Globus pallidus (tissue), 1 donor: ENCODE results near the gene TERC.

ENCODE experiments used
- DNase-seq: peaks from one replicate; pipeline ENCODE4 v3.0.0-alpha.2; 2015; ENCODE audit warnings: low spot score

TERC gene

DNA sequence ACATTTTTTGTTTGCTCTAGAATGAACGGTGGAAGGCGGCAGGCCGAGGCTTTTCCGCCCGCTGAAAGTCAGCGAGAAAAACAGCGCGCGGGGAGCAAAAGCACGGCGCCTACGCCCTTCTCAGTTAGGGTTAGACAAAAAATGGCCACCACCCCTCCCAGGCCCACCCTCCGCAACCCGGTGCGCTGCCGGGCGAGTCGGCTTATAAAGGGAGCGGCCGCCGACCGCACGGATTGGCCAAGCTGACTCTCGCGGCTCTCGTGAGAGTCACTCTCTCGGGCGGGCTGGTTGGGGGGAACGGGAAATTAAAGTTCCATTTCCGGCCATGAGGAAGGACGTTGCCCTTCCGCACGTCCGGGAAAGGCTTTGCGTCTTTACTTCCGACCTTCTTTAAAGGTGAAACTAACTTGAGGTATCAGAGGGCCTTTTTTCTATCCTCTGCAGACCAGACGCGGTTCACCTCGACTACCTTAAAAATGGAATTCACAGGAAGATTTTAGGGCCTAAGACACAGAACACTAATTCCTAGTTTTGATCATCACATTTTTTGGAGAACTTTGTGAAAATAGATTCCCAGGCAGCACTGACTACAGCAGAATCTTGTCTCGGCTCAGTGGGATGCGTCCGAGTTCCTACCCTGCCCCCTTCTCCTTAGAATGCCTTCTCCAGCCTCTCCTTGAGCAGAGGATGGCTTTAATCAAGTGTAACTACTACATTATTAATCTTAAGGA is at the start of gene TERC:
TSS of gene TERC (minus strand) at position 179 of the 731 bp plus-strand sequence.
- DNase-seq = peak; percentile 84

DNA sequence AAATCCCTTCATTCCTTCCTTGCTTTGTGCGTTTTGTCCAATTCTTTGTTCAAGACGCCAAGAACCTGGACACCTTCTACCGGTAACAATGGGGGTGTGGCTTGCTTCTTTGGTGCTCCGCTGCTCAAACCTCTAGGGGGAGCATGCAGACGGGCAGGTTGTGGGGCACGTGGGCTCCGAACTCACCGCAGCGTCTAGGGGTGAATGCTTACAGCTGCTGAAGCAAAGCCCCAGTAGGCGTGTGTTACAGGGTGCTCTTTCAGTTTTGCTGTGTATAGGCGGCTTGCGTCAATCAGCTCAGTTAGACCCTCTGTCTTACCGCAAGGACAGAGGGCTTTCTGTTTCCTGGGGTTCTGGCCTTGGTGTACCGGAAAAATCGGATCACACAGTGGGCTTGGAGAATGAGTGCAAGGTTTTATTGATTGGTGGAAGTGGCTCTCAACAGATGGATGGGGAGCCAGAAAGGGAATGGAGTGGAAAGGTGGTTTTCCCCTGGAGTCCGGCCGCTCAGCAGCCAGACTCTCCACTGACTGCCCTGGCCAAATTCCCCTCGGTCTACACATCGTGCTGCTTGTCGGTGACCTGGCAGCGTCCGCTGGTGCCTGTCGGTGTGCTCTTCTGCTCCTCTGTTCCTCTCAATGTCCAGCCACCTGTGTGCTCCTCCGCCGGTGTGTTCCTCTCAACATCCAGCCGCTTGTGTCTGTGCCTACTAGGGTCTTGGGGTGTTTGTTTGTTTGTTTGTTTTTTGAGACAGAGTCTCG is 49.1 kb upstream of the TERC start:
- DNase-seq = no peak

DNA sequence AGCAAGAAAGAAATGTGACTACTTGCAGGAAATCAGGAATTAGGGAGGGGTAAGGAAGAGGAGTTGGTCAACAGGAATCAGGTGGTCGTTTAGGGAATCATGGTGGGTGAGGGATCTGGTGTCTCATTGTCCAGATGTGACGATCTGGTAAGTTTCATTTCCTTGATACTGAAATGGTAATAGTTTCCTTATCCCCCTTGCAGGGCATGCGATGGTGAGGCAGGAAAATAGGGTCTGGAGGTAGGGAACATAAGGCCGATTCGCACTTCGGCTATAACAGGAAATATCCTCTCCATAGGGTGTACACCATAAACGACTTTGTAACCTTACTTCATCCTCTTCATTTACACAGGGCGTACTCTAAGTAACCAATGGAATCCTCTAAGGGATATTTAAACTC is 48.4 kb upstream of the TERC start:
- DNase-seq = no peak

DNA sequence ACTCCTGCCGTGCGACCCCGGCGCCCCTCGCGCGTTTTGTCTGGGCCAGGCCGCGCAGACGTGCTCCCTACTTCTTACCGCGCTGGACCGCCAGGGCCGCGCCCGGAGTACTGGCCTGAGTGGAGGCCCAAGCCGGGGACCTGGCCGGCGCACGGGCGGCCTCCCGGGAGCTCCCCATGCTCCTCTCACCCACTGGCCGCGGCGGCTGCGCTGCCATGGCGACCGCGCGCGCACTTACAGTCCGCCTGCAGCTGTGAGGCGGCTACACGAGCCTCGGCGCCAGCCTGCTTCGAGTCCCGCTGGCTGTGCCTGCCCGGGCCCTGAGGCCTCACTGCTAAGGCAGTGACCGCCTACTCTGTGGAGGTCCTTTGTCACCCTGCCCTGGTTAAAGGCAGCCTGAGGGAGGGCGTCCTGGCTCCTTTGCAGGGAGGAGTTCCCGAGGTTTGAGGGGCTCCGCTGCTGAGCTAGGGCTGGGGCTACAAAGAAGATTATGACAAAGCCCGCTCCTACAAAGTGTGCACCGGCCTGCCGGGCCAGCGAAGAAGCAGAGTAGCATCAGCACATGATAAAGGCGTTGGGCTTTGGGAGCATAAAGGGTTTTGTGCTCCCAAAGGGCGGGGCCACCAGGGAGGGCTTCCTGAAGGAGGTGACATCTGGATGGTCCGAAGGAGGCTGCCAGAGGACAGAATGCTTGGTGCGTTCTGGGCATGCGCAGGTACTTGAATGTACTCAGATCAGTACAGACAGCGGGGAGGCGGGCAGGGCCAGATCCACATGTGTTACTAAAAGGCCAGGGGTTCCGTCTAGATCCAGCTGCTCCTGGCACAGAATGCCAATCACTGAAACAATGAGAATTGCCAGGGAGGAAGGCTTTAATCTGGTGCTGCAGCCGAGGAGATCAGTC is 47.7 kb upstream of the TERC start, which contains the start of the genes LRRC34 and LRRIQ4:
TSS of gene LRRC34 (minus strand) at position 573 of the 904 bp plus-strand sequence. CDS start at position 217, 356 bp downstream.
TSS of gene LRRIQ4 (plus strand) at position 539 of the 904 bp plus-strand sequence. CDS start 9,052 bp downstream, outside the sequence.
- DNase-seq = peak; percentile 65

DNA sequence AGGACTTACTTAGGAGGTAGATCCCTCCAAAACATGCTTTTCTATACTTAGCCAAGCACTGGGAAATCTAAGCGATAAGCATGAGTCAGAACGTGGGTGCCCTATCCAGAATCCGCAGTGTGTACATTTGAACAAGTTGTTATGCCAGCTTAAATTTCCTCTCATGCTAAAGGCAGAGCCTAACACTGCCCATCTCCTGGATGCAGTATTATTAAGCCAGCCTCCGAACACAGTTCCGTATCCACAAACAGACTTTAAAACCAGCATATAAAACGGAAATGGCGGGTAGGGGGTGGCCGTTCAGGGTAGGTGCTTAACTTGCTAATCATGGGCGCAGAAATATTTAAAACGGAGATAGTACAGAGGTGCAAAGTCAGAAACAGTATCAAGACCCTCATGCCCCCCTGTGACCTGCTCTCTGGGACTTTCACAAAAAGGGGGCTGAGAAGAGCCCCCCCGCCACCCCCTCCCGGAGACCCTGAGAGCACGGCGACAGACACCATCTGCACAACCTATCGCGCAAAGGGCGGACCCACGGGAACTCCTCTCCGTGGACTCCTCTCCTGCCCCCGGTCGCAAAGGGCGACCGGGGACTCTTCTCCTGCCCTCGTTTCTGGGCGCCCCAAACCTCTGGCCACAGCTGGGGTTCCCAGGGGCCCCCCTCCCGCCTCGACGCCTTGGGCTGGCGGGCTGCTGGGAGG is 46.9 kb upstream of the TERC start:
- DNase-seq = no peak

DNA sequence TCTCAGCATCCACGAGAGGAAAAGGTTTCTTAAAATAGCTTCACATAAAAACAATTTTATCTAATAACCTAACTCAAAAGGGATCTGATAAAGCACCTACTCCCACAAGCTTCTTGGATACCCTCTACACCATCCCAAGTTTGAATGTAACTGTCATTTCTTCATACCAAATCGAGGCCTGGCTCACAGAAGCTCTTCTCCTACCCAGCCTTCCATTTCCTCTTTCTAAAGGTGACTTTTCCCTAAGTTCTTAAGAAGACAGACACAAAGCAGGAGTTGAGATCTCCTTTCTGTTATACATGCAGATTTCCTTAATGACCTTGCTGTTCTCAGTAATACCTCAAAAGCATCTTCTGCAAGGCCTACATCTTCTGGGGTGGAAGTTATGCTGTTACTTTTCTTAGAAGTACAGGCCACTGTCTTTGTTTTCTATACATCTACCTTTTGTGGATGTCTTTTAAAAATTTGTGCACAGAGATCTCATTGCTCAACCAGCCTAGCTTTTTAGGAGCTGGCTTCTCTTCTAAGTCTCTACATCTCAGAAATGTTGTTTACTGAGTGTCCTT is 44.5 kb upstream of the TERC start:
- no peak for DNase-seq

DNA sequence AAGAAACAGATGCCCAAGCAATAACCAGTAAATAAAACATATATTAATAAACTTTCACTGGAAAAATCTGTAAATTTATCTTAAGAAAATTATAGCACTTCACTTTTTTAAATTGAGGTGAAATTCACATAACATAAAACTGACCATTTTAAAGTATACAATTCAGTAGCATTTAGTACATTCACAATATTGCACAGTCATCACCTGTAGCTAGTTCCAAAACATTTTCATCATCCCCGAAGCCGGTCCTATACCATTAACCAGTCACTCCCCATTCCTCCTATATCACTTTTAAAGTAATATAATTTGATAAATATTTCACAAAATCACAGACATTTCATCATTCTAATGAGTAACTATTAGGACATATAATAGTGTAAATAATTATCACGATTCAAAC is 39.8 kb upstream of the TERC start:
- DNase-seq = no peak

DNA sequence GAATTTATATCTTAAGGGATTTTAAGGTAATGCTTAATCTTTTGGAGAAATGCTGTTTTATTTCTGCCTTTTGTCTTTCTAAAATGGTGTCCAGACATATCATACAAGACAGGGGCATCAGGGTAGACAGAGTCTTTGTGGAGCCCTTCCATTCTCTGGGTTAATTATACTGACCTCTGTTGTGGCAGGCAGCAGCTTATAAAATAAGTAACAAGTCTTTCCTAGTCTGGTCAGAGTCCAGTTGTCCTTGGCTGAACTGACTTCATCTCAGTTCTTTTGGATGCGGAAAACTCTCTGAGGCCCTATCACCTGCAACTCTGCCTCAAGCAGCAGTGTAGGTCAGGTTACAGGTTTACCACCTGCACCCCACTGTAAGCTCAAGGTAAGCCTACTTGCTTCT is 27.5 kb upstream of the TERC start:
- no peak for DNase-seq

DNA sequence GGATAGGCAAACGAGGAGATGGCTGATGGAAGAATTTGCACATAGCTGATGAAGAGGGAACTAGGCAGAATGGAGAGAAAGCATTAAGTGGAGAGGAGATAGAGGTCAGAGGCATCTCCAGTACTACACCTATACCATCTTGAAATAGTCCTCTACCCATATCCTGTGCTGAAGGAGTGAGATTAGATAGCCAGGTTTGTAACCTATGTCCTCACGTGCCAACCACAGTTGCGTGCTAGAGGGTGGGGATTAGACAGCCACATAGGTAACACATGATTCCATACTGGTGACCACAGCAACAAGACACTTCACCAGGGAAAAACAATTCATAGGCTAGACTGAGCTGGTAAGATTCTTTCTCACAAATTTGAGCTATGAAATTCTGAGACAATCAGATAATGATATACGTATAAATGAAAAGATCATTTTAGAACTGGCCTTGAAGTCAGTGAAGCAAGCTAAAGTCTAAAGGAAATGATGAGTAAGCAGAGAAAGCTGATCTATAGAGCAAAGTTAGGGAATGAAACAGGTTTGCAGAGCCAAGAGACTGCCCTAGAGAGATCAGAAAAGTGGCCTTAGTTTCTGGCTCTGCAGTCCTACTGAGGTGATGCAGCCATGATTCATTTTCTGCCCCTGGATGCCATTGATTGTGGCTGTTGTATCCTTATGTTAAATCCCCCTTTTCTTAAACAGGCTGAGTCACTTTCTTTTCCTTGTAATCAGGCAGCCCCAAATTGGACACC is 26.0 kb upstream of the TERC start:
- DNase-seq = no peak

DNA sequence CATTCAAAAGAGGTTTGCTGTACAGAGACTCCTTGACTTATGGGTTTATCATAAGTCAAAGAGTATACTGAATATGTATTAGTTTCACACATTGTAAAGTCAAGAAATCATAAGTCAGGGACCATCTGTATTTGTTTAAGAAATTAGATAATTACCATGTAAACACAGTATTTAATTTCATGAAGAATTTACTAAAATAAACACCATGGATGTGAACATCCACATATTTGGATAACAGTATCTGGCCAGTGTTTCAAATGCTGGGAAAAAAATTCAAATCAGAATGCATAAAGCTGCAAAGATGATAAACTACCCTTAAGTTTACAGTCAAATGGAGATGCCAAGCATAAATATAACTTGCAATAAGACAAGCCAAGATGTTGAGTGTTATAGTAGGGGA is 25.4 kb upstream of the TERC start:
- DNase-seq = no peak

DNA sequence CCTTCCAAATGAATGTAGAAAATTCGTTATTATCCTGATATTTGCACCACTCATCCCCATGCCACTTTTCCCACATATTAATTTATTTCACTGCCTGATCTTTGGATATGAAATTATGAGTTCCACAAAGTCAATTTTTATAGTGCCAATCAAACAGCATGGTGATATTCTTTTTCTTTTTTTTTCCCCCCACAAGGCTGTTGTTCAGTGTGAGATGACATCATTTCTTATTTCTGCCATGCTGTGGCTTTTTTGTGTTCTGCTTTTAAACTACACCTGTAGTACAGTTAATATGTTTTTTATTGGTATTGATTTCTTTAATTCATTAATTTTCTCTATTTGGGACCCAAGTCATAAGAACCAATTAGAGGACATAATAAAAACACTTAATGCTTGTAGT is 22.9 kb upstream of the TERC start:
- DNase-seq = no peak

DNA sequence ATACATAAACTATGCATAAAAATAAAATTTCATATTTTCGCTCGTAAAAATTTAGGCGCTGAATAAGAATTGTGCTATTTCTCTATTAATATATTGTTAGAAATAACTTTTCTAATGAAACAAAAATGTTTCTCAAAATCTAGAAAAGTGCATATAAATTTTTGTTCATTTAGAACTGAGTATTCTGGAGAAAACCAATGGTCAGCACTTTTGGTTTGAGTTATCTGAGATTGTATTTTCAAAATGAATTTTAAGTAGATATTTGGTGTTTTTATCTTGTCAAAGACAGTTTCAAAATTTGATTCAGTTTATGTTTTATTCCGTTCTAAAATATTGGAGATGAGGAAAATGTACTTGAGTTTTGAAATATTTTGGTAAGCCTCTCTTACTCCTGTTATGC is 22.3 kb upstream of the TERC start:
- no peak for DNase-seq

DNA sequence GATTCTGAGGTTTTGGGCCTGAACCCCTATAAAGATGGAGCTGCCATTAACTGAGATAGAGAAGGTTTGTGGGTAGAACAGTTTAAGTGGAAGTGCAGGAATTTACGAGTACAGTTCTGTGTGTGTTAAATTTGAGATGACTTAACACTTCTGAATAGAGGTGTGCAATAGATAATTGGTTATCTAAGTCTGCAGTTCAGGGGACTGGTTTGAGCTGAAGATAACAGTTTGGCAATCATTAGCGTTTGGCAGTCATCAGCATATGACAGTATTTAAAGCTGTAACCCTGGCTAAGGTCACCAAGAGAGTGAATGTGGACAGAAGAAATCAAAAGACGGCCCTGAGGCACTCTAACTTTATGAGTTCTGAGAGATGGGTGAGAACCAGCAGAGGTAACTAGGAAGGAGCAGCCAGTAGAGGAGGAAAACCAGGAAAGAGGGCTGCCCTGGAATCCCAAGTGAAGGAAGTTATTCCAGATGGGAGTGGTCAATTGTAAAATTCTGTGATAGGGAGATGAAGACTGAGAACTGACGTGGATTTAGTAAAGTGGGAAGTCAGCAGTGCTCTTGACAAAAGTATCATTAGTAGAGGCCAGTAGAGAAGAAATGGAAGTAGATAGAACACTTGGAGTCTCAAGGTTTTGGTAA is 16.5 kb upstream of the TERC start:
- no peak for DNase-seq

DNA sequence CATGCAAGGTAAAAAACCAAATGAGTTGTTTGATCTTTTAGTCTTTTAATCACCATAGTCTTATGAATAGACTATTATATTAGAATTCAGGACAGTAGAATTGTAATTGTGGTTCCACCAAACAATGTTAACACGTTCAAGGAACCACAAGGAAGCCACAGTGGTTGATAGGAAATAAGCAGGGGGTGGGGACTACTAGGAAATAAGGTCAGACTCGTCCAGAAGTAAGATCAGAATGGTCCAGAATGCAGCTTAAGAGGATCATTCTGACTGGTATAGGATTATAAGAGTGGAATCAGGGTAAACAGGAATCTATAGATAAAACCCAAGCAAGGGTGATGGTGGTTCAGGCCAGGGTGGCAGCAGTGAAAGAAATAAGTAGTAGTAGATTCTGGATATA is 15.9 kb upstream of the TERC start:
- no peak for DNase-seq

DNA sequence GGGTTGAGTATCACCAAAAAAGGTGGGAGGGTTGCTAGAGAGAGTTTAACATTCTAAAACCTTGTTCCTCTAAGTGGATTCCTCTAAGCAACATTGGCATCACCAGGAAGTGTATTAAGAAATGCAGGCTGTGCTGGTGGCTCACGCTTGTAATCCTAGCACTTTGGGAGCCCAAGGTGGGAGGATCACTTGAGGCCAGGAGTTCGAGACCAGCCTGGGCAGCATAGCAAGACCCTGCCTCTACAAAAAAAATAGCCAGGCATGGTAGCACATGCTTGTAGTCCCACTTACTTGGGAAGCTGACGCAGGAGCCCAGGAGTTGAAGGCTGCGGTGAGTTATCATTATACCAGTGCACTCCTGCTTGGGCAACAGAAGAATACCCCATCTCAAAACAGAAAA is 13.0 kb upstream of the TERC start:
- no peak for DNase-seq

DNA sequence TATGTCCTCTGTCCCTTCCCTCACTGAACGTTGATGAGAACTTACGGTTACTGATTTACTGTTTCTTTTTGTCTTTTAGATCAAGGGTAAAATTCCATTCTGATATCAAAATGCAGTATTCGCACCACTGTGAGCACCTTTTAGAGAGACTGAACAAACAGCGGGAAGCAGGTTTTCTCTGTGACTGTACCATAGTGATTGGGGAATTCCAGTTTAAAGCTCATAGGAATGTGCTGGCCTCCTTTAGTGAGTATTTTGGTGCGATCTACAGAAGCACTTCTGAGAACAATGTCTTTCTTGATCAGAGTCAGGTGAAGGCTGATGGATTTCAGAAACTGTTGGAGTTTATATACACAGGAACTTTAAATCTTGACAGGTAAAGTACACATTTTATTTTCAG is 9.3 kb upstream of the TERC start:
- DNase-seq = no peak

DNA sequence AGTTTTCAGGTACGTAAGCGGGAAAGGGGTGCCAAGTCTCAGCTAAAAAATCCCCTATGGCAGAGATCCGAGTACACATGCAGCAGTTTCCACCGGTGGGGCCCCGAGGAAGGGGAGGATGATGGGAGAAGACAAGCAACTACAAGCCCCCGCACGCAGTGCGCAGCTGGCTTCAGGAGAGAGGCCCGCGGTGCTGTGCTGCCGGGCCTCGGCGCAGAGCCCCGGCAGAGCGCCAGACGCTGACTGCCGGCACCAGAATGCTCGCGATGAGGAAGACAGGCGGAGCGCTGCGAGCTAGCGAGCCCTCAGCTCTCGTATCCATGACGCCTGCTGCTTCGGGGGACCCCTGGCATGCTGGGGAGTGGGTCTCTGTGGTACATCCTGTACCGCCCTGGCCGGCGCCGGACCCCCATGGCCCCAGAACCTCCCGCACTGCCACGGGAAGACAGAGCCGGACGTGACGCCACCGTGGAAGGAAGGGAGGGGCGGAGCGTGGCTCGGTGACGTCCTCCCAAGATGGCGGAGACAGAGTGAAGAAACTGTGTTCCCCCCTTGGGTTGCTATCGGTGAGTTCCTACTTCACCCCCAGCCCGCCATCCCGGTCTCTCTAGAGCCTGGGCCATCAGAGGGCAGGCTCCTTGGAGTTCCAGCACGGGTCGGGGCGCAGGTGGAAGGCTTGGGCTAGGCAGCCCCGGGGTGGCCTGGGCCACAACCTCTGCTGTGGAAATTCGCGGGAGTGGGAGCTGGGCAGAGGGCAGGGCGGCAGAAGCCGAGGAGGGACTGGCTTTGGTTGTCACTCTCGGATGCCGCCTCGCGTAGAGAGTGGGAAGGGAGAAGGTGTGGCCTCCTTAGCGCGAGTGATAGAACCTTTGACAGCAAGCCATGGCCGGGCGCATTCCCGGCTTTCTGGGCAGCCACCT is 8.3 kb upstream of the TERC start, which contains the start of gene MYNN:
TSS of gene MYNN (plus strand) at position 500 of the 920 bp plus-strand sequence. CDS start 900 bp downstream, outside the sequence.
- DNase-seq = peak; percentile 93

DNA sequence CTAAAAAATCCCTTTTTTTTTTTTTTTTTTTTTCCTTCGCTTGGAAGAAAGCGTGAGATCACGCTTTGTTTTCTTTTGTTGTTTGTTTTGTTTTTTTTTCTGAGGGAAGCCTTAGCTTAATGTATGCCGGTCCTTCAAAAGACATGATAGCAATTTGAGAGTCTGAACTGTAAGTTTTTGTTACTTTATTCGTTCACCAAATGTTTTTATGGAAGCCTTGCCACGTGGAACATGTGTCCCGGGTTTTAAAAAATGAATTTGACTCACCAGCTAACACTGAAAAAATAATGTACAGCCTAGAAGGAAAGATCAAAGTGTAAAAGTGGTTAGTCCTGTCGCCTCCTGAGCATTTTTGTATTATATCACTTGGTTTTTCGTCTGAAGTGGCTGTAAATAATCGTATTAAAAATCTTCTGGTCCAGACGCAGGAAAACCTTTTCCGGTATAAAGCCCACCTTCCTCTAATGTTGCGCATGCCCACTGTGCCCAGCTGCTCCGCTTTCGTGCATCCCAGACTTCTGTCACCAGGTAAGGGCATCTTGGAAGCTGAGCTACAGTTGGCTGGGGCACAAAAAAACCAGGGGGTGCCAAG is 7.5 kb upstream of the TERC start:
- peak; percentile 82 for DNase-seq
